SK-N-SH treated with all-trans-retinoic acid at 6 μM for 48 hours (cell line): ENCODE measurements around the gene CSK.
A peak's percentile ranks its signal among the peaks of the same experiment; 100 is the strongest.

ENCODE experiments used
- ATAC-seq: fragments of 200-7000 bp; cut with Tn5 transposase; 3 replicates; pipeline ENCODE4 v1.9.1; 2020; ENCODE audit warnings: mild to moderate bottlenecking, moderate library complexity
- ARNTL ChIP-seq: fragments of 450-650 bp; formaldehyde crosslinking; IDR thresholded peaks from 2 replicates; pipeline ENCODE4 v1.5.0; 2020; ENCODE audit warnings: low read depth, mild to moderate bottlenecking, moderate library complexity, borderline replicate concordance
- BACH2 ChIP-seq: fragments of 250-450 bp; sonication (Bioruptor Pico); IDR thresholded peaks from 2 replicates; pipeline ENCODE4 v1.9.0; 2021; ENCODE audit warnings: mild to moderate bottlenecking, borderline replicate concordance
- CSDC2 ChIP-seq: fragments of 250-450 bp; sonication (Bioruptor Pico); IDR thresholded peaks from 2 replicates; pipeline ENCODE4 v1.5.0; 2020; ENCODE audit warnings: mild to moderate bottlenecking, moderate library complexity
- CSRNP3 ChIP-seq: fragments of 250-450 bp; sonication (Bioruptor Pico); IDR thresholded peaks from 2 replicates; pipeline ENCODE4 v1.5.1; 2021; ENCODE audit warnings: mild to moderate bottlenecking, moderate library complexity
- ESRRG ChIP-seq: fragments of 250-450 bp; sonication (Bioruptor Pico); IDR thresholded peaks from 2 replicates; pipeline ENCODE4 v1.6.1; 2021; ENCODE audit warnings: mild to moderate bottlenecking
- GLIS3 ChIP-seq: fragments of 250-450 bp; sonication (Bioruptor Pico); IDR thresholded peaks from 2 replicates; pipeline ENCODE4 v1.5.0; 2020; ENCODE audit warnings: mild to moderate bottlenecking, moderate library complexity
- ISL1 ChIP-seq: fragments of 250-450 bp; sonication (Bioruptor Pico); IDR thresholded peaks from 2 replicates; pipeline ENCODE4 v2.1.2; 2022; ENCODE audit warnings: mild to moderate bottlenecking, moderate library complexity
- OSR1 ChIP-seq: fragments of 250-450 bp; sonication (Bioruptor Pico); IDR thresholded peaks from 2 replicates; pipeline ENCODE4 v1.8.0; 2022; ENCODE audit warnings: moderate library complexity, mild to moderate bottlenecking, inconsistent platforms
- RARB ChIP-seq: fragments of 250-450 bp; sonication (Bioruptor Pico); IDR thresholded peaks from 2 replicates; pipeline ENCODE4 v1.8.0; 2021; ENCODE audit warnings: mild to moderate bottlenecking, moderate library complexity
- SNAI2 ChIP-seq: fragments of 250-450 bp; sonication (Bioruptor Pico); IDR thresholded peaks from 2 replicates; pipeline ENCODE4 v1.5.0; 2020; ENCODE audit warnings: mild to moderate bottlenecking, moderate library complexity
- TOX ChIP-seq: fragments of 250-450 bp; sonication (Bioruptor Pico); IDR thresholded peaks from 2 replicates; pipeline ENCODE4 v1.8.0; 2021; ENCODE audit warnings: mild to moderate bottlenecking, moderate library complexity, borderline replicate concordance
- ZC3H10 ChIP-seq: fragments of 250-450 bp; sonication (Bioruptor Pico); IDR thresholded peaks from 2 replicates; pipeline ENCODE4 v1.5.1; 2021; ENCODE audit warnings: mild to moderate bottlenecking, moderate library complexity
- ZFP30 ChIP-seq: fragments of 450-650 bp; formaldehyde crosslinking; IDR thresholded peaks from 2 replicates; pipeline ENCODE4 v1.5.0; 2022; ENCODE audit warnings: mild to moderate bottlenecking, moderate library complexity
- ZNF565 ChIP-seq: fragments of 450-650 bp; formaldehyde crosslinking; conservative IDR thresholded peaks from 2 replicates; pipeline ENCODE4 v1.5.0; 2020; ENCODE audit warnings: low read depth, mild to moderate bottlenecking, moderate library complexity
- ZNF70 ChIP-seq: fragments of 450-650 bp; formaldehyde crosslinking; IDR thresholded peaks from 2 replicates; pipeline ENCODE4 v1.5.0; 2020; ENCODE audit warnings: mild to moderate bottlenecking, moderate library complexity
- ZNF8 ChIP-seq: fragments of 450-650 bp; formaldehyde crosslinking; IDR thresholded peaks from 2 replicates; pipeline ENCODE4 v1.5.0; 2020; ENCODE audit warnings: mild to moderate bottlenecking, moderate library complexity
- TF ChIP-seq, protein P1 (sequence below): fragments of 250-450 bp; sonication (Bioruptor Pico); IDR thresholded peaks from 2 replicates; pipeline ENCODE4 v1.5.0; 2020; ENCODE audit warnings: mild to moderate bottlenecking, moderate library complexity
- TF ChIP-seq, protein P2 (sequence below): fragments of 250-450 bp; sonication (Bioruptor Pico); IDR thresholded peaks from 2 replicates; pipeline ENCODE4 v1.8.0; 2020; ENCODE audit warnings: mild to moderate bottlenecking, moderate library complexity, borderline replicate concordance

CSK gene

DNA sequence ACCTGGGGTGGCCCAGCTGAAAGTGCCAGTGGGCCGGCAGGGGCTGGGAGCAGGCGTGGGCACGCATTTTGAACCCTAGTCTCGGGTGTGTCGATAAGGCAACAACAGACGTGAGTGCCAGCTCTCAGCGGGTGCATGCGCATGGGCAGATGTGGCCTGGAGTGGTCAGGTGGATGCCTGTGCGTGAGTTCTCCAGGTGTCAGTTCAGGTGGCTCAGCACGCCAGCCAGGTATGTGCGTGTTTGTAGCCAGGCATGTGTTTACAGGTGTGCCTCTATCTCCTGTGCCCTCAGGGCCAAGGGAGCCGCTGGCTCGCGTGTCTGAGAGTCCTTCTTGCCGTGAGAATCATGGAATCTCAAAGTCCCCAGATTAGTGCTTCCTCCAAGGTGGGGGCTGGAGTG, 18.5 kb upstream of the CSK start:
- TF ChIP-seq ESRRG (CRISPR knock-in tag) (no peak), RARB (no peak), ZFP30 (no peak), ZC3H10 (CRISPR knock-in tag) (no peak), ZNF565 (CRISPR knock-in tag) (no peak), ZNF8 (CRISPR knock-in tag) (no peak)
- ATAC-seq = no peak

DNA sequence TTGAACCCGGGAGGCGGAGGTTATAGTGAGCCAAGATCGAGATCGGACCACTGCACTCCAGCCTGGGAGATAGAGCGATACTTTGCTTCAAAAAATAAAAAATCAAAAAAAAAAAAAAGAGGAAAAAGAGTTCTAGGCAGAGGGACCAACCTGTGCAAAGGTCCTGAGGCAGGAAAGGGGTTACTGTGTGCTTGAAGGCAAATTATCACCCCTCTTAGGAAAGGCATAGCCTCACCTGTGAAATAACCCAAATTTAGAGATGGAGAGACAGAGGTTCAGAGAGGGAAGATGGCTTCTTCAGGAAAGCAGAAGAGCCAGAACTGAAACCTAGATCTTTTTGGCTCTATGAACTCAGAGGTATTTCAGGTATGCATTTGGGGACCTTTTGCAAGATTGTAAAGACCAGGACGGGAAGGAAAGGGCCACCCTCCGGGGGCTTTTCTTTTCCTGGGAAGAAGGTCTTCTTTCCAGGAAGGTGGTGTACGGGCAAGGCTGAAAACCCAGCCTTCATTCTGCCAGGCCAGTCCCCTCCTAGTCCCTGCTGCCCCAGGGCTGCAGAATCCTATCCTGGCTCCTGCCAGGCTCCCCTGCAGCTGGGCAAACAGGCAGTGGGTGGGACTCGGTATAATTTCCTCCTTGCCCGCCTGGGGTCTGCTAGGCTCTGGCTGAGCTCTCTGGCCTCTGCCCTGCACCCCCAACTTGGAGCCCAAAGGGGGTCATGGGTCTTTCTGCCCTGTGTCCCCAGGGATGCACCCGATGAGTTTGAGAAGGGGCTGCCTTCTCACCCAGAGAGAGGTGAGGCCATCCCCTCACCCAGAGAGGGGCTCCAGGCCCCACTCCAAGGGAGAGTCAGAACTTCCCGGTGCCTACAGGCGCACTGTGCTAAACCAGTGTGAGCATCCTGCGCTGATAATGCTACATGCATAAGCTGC, 14.4 kb upstream of the CSK start:
- ATAC-seq = no peak
- TF ChIP-seq ESRRG (CRISPR knock-in tag) = no peak
- TF ChIP-seq ZFP30 = no peak
- no peak for TF ChIP-seq ISL1 (CRISPR knock-in tag)
- no peak for TF ChIP-seq RARB
- TF ChIP-seq, protein P1, sequence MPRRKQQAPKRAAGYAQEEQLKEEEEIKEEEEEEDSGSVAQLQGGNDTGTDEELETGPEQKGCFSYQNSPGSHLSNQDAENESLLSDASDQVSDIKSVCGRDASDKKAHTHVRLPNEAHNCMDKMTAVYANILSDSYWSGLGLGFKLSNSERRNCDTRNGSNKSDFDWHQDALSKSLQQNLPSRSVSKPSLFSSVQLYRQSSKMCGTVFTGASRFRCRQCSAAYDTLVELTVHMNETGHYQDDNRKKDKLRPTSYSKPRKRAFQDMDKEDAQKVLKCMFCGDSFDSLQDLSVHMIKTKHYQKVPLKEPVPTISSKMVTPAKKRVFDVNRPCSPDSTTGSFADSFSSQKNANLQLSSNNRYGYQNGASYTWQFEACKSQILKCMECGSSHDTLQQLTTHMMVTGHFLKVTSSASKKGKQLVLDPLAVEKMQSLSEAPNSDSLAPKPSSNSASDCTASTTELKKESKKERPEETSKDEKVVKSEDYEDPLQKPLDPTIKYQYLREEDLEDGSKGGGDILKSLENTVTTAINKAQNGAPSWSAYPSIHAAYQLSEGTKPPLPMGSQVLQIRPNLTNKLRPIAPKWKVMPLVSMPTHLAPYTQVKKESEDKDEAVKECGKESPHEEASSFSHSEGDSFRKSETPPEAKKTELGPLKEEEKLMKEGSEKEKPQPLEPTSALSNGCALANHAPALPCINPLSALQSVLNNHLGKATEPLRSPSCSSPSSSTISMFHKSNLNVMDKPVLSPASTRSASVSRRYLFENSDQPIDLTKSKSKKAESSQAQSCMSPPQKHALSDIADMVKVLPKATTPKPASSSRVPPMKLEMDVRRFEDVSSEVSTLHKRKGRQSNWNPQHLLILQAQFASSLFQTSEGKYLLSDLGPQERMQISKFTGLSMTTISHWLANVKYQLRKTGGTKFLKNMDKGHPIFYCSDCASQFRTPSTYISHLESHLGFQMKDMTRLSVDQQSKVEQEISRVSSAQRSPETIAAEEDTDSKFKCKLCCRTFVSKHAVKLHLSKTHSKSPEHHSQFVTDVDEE (CRISPR knock-in tag) = no peak
- no peak for TF ChIP-seq ZNF565 (CRISPR knock-in tag)
- TF ChIP-seq GLIS3 (CRISPR knock-in tag) = no peak
- TF ChIP-seq, all 23 proteins: peak for 0

- peak; percentile 5; the same call in 2 of the 3 replicates for ATAC-seq
- TF ChIP-seq SNAI2 (CRISPR knock-in tag) (no peak), RARB (no peak), ARNTL (CRISPR knock-in tag) (no peak), ESRRG (CRISPR knock-in tag) (no peak), CSRNP3 (CRISPR knock-in tag) (no peak), ZNF8 (CRISPR knock-in tag) (no peak), TOX (CRISPR knock-in tag) (no peak), OSR1 (CRISPR knock-in tag) (no peak), ZFP30 (no peak), ZC3H10 (CRISPR knock-in tag) (no peak), ISL1 (CRISPR knock-in tag) (no peak), CSDC2 (CRISPR knock-in tag) (no peak), BACH2 (CRISPR knock-in tag) (no peak), ZNF70 (CRISPR knock-in tag) (no peak)
- TF ChIP-seq, protein P2, sequence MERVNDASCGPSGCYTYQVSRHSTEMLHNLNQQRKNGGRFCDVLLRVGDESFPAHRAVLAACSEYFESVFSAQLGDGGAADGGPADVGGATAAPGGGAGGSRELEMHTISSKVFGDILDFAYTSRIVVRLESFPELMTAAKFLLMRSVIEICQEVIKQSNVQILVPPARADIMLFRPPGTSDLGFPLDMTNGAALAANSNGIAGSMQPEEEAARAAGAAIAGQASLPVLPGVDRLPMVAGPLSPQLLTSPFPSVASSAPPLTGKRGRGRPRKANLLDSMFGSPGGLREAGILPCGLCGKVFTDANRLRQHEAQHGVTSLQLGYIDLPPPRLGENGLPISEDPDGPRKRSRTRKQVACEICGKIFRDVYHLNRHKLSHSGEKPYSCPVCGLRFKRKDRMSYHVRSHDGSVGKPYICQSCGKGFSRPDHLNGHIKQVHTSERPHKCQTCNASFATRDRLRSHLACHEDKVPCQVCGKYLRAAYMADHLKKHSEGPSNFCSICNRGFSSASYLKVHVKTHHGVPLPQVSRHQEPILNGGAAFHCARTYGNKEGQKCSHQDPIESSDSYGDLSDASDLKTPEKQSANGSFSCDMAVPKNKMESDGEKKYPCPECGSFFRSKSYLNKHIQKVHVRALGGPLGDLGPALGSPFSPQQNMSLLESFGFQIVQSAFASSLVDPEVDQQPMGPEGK (CRISPR knock-in tag) = no peak
- TF ChIP-seq, protein P1 (CRISPR knock-in tag) = no peak
- TF ChIP-seq, all 23 proteins: peak for 0
Measured at GRCh38 chr15:74768099-74768770, 13.6 kb upstream of the CSK start.
